Liver (tissue), 3 donors: Measurements from ENCODE around the gene RINL.

Experiments
- GABPA ChIP-seq, 2 donors: IDR thresholded peaks in 1 of 2; conservative IDR thresholded peaks in 1 of 2; 2 replicates each; pipeline ENCODE4 v1.6.1; 2016; ENCODE audit warnings: antibody characterized with exemption in 2 of 2, mild to moderate bottlenecking in 1 of 2, moderate library complexity in 1 of 2
- MAX ChIP-seq: IDR thresholded peaks from 2 replicates; pipeline ENCODE4 v1.6.1; 2016; ENCODE audit warnings: antibody characterized with exemption
- TAF1 ChIP-seq: conservative IDR thresholded peaks from 2 replicates; pipeline ENCODE4 v1.6.1; 2016; ENCODE audit warnings: antibody characterized with exemption, mild to moderate bottlenecking
- YY1 ChIP-seq: IDR thresholded peaks from 2 replicates; pipeline ENCODE4 v1.6.1; 2016; ENCODE audit warnings: antibody characterized with exemption, mild to moderate bottlenecking
- TF ChIP-seq, protein P1 (sequence below): fragments of 150-350 bp; IDR thresholded peaks from 2 replicates; pipeline ENCODE4 v1.5.1; 2017; ENCODE audit warnings: improper control_type of control experiment, low read depth, low read length; ENCODE audit not compliant: missing input control
- donor health status: healthy.
- donor health status: healthy.

GRCh38 chr19:38836983-38837626, 41.0 kb downstream of the RINL start:
- TF ChIP-seq, protein P1, sequence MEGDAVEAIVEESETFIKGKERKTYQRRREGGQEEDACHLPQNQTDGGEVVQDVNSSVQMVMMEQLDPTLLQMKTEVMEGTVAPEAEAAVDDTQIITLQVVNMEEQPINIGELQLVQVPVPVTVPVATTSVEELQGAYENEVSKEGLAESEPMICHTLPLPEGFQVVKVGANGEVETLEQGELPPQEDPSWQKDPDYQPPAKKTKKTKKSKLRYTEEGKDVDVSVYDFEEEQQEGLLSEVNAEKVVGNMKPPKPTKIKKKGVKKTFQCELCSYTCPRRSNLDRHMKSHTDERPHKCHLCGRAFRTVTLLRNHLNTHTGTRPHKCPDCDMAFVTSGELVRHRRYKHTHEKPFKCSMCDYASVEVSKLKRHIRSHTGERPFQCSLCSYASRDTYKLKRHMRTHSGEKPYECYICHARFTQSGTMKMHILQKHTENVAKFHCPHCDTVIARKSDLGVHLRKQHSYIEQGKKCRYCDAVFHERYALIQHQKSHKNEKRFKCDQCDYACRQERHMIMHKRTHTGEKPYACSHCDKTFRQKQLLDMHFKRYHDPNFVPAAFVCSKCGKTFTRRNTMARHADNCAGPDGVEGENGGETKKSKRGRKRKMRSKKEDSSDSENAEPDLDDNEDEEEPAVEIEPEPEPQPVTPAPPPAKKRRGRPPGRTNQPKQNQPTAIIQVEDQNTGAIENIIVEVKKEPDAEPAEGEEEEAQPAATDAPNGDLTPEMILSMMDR: no peak
- no peak for TF ChIP-seq MAX
- no peak for TF ChIP-seq TAF1
- no peak for TF ChIP-seq GABPA (IDR thresholded peaks at IDR 0.05 in 1 of 2, conservative IDR thresholded peaks at IDR 0.05 in 1 of 2)
- no peak for TF ChIP-seq YY1
